H1 (cell line): Measurements from ENCODE around the gene HPS6. TPM values are rescaled to one million over a fixed set of nuclear protein-coding genes. Genes with fewer than 3 reads are reported as not detected.

Experiments used
- CTCF ChIA-PET: fragments of 300-600 bp; sonication (Branson Sonifier 250); formaldehyde crosslinking; loops from one replicate; lab custom pipeline; 2021; ENCODE audit not compliant: partially characterized antibody; lab: Charles Lee
- POLR2A ChIA-PET: fragments of 300-600 bp; sonication (Branson Sonifier 250); formaldehyde crosslinking; loops from one replicate; lab custom pipeline; 2021; ENCODE audit warnings: inconsistent platforms; ENCODE audit not compliant: partially characterized antibody; lab: Charles Lee
- DNase-seq, 2 experiments: peaks; one replicate each; pipeline versions ENCODE4 v3.0.0 to v3.0.0-alpha.2; 2010 to 2022; ENCODE audit warnings: low spot score in 2 of 2, low read depth in 1 of 2, mixed read lengths in 1 of 2
- FAIRE-seq: peaks from 2 replicates; lab custom pipeline; 2011; peaks lifted over from hg19 to GRCh38; lab: Jason Lieb, UNC
- H2AFZ ChIP-seq: 2 replicates; pipeline ENCODE4 v1.8.1; 2012; ENCODE audit warnings: low read length, inconsistent platforms
- H2AK5ac ChIP-seq: 2 replicates; pipeline ENCODE4 v1.6.1; 2013; ENCODE audit warnings: low read depth, low read length
- H2BK120ac ChIP-seq: replicated peaks from 2 replicates; pipeline ENCODE3; 2013; ENCODE audit warnings: low read depth, low read length, inconsistent platforms
- H2BK12ac ChIP-seq: 2 replicates; pipeline ENCODE4 v1.6.1; 2013; ENCODE audit warnings: low read depth, low read length
- H2BK15ac ChIP-seq: 2 replicates; pipeline ENCODE4 v1.6.1; 2013; ENCODE audit warnings: low read length
- H2BK20ac ChIP-seq: 2 replicates; pipeline ENCODE4 v1.6.1; 2013; ENCODE audit warnings: low read length
- H2BK5ac ChIP-seq: 2 replicates; pipeline ENCODE4 v1.6.1; 2013; ENCODE audit warnings: low read depth, low read length
- H3K14ac ChIP-seq: 2 replicates; pipeline ENCODE4 v1.6.1; 2013; ENCODE audit warnings: inconsistent platforms; ENCODE audit not compliant: insufficient read length
- H3K18ac ChIP-seq: 2 replicates; pipeline ENCODE4 v1.6.1; 2013; ENCODE audit warnings: low read length; ENCODE audit errors: extremely low read depth
- H3K23ac ChIP-seq: 2 replicates; pipeline ENCODE4 v1.6.1; 2013; ENCODE audit warnings: inconsistent platforms; ENCODE audit not compliant: insufficient read length
- H3K23me2 ChIP-seq: 2 replicates; pipeline ENCODE4 v1.6.1; 2013; ENCODE audit warnings: low read depth, low read length
- H3K27ac ChIP-seq: 2 replicates; pipeline ENCODE4 v1.6.1; 2011; ENCODE audit warnings: low read depth, low read length, inconsistent platforms
- H3K27me3 ChIP-seq, 4 experiments: replicated peaks in 1 of 4; 1 replicate in 1 of 4; 2 replicates in 3 of 4; pipeline versions ENCODE4 v1.6.1 to v1.8.1; 2011 to 2013; ENCODE audit warnings: low read length in 3 of 4, mild to moderate bottlenecking in 3 of 4, inconsistent platforms in 2 of 4, mixed read lengths in 2 of 4, moderate library complexity in 1 of 4; ENCODE audit not compliant: control insufficient read depth in 3 of 4, insufficient read depth in 3 of 4; ENCODE audit errors: extremely low read depth in 1 of 4
- H3K36me3 ChIP-seq, 4 experiments: 2 replicates each; pipeline versions ENCODE4 v1.6.1 to v1.8.1; 2011 to 2013; ENCODE audit warnings: mild to moderate bottlenecking in 4 of 4, low read length in 3 of 4, moderate library complexity in 2 of 4, control low read depth in 1 of 4, inconsistent platforms in 1 of 4; ENCODE audit not compliant: insufficient read depth in 4 of 4, control insufficient read depth in 2 of 4
- H3K4ac ChIP-seq: replicated peaks from 2 replicates; pipeline ENCODE3; 2013; ENCODE audit warnings: low read length, low read depth, mixed read lengths, inconsistent platforms; ENCODE audit not compliant: insufficient read length
- H3K4me1 ChIP-seq, 4 experiments: replicated peaks in 1 of 4; 1 replicate in 1 of 4; 2 replicates in 3 of 4; pipeline versions ENCODE4 v1.6.1 to v1.8.1; 2011 to 2013; ENCODE audit warnings: low read length in 3 of 4, inconsistent platforms in 2 of 4, mixed read lengths in 1 of 4; ENCODE audit not compliant: insufficient read depth in 4 of 4, control insufficient read depth in 3 of 4
- H3K4me2 ChIP-seq, 2 experiments: 2 replicates each; pipeline versions ENCODE4 v1.6.1 to v1.8.1; 2011 to 2013; ENCODE audit warnings: low read depth in 2 of 2, low read length in 2 of 2, control low read depth in 1 of 2, inconsistent platforms in 1 of 2, mild to moderate bottlenecking in 1 of 2; ENCODE audit not compliant: insufficient read depth in 1 of 2
- H3K4me3 ChIP-seq, 4 experiments: fragments of 200-600, 300-600 bp in 1 of 4; sonication (generic), shearing (Covaris generic), sonication (Bioruptor Twin) in 1 of 4; 2 replicates each; pipeline versions ENCODE4 v1.5.1 to v1.8.1; 2011 to 2016; ENCODE audit warnings: low read length in 4 of 4, low read depth in 3 of 4, control low read depth in 2 of 4, inconsistent platforms in 2 of 4, mild to moderate bottlenecking in 2 of 4, mixed read lengths in 1 of 4, moderate library complexity in 1 of 4; ENCODE audit not compliant: insufficient read depth in 2 of 4; ENCODE audit errors: extremely low read depth in 1 of 4
- H3K56ac ChIP-seq: replicated peaks from 2 replicates; pipeline ENCODE3; 2013; ENCODE audit warnings: low read depth, mild to moderate bottlenecking, mixed read lengths, low read length, inconsistent platforms; ENCODE audit not compliant: insufficient read length
- H3K79me1 ChIP-seq: 2 replicates; pipeline ENCODE4 v1.6.1; 2013; ENCODE audit warnings: low read depth, low read length, control low read depth
- H3K79me2 ChIP-seq, 2 experiments: 2 replicates each; pipeline versions ENCODE4 v1.6.1 to v1.8.1; 2012 to 2013; ENCODE audit warnings: low read length in 2 of 2, mild to moderate bottlenecking in 2 of 2, inconsistent platforms in 1 of 2; ENCODE audit not compliant: insufficient read depth in 2 of 2, control insufficient read depth in 1 of 2
- H3K9ac ChIP-seq, 4 experiments: replicated peaks in 1 of 4; 1 replicate in 1 of 4; 2 replicates in 3 of 4; pipeline versions ENCODE4 v1.6.1 to v1.8.1; 2011 to 2013; ENCODE audit warnings: low read depth in 3 of 4, low read length in 3 of 4, control low read depth in 2 of 4, mild to moderate bottlenecking in 2 of 4, moderate library complexity in 2 of 4, inconsistent platforms in 1 of 4; ENCODE audit errors: extremely low read depth in 1 of 4
- H3K9me3 ChIP-seq, 2 experiments: 2 replicates each; pipeline versions ENCODE4 v1.6.1 to v1.8.1; 2012 to 2013; ENCODE audit warnings: mild to moderate bottlenecking in 2 of 2, moderate library complexity in 2 of 2, control low read depth in 1 of 2, inconsistent platforms in 1 of 2, low read depth in 1 of 2, low read length in 1 of 2, mixed read lengths in 1 of 2; ENCODE audit not compliant: insufficient read depth in 2 of 2
- H4K20me1 ChIP-seq, 2 experiments: replicated peaks in 1 of 2; 2 replicates each; pipeline versions ENCODE3 to v1.8.1; 2011 to 2013; ENCODE audit warnings: inconsistent platforms in 2 of 2, low read length in 2 of 2, mild to moderate bottlenecking in 1 of 2; ENCODE audit not compliant: insufficient read depth in 2 of 2, control insufficient read depth in 1 of 2
- H4K5ac ChIP-seq: 2 replicates; pipeline ENCODE4 v1.6.1; 2013; ENCODE audit warnings: low read length, low read depth, mixed read lengths, inconsistent platforms; ENCODE audit not compliant: insufficient read length
- H4K8ac ChIP-seq: 2 replicates; pipeline ENCODE4 v1.8.0; 2013; ENCODE audit warnings: mild to moderate bottlenecking, moderate library complexity, low read length, inconsistent platforms; ENCODE audit not compliant: insufficient read depth; ENCODE audit errors: extremely low read depth
- H4K91ac ChIP-seq: replicated peaks from 2 replicates; pipeline ENCODE3; 2013; ENCODE audit warnings: low read length, mixed read lengths, inconsistent platforms; ENCODE audit not compliant: insufficient read length
- BACH1 ChIP-seq: IDR thresholded peaks from 2 replicates; pipeline ENCODE4 v1.6.1; 2012; ENCODE audit warnings: low read length, improper control_type of control experiment
- BCL11A ChIP-seq, 2 experiments: IDR thresholded peaks; one replicate each; pipeline ENCODE4 v1.6.1; 2011; ENCODE audit warnings: low read depth in 2 of 2, low read length in 2 of 2, mild to moderate bottlenecking in 2 of 2
- BRCA1 ChIP-seq: IDR thresholded peaks from 2 replicates; pipeline ENCODE4 v1.6.1; 2012; ENCODE audit warnings: low read depth, low read length, improper control_type of control experiment
- CHD1 ChIP-seq: IDR thresholded peaks from 2 replicates; pipeline ENCODE4 v1.6.1; 2012; ENCODE audit warnings: low read depth, low read length, improper control_type of control experiment
- HDAC6 ChIP-seq: IDR thresholded peaks from one replicate; pipeline ENCODE4 v1.7.1; 2012; ENCODE audit warnings: low read depth, mild to moderate bottlenecking, inconsistent platforms, low read length, moderate library complexity
- KDM1A ChIP-seq: fragments of 200-600, 300-600 bp; sonication (generic); IDR thresholded peaks from 2 replicates; pipeline ENCODE4 v1.7.1; 2016; ENCODE audit warnings: mild to moderate bottlenecking, low read length, borderline replicate concordance
- RXRA ChIP-seq: IDR thresholded peaks from 2 replicates; pipeline ENCODE4 v1.6.1; 2011; ENCODE audit warnings: low read depth, mild to moderate bottlenecking, low read length, moderate library complexity; ENCODE audit not compliant: insufficient read depth
- SAP30 ChIP-seq: fragments of 300-600 bp; sonication (generic); IDR thresholded peaks from 2 replicates; pipeline ENCODE4 v1.7.1; 2012; ENCODE audit warnings: low read length, moderate library complexity, mild to moderate bottlenecking, inconsistent platforms; ENCODE audit not compliant: insufficient read depth, insufficient replicate concordance
- SP2 ChIP-seq: IDR thresholded peaks from 2 replicates; pipeline ENCODE4 v1.6.1; 2012; ENCODE audit warnings: mild to moderate bottlenecking, low read length, inconsistent platforms
- TAF7 ChIP-seq: optimal IDR thresholded peaks from 2 replicates; pipeline ENCODE3; 2011; ENCODE audit warnings: low read depth, mild to moderate bottlenecking, inconsistent platforms, low read length, moderate library complexity, borderline replicate concordance
- ZNF274 ChIP-seq: IDR thresholded peaks from 2 replicates; pipeline ENCODE4 v1.7.0; 2012; ENCODE audit warnings: low read length, borderline replicate concordance; ENCODE audit errors: extremely low read depth
- WGBS, 2 experiments: shearing (Covaris generic) in 1 of 2; methylation state at CpG; one replicate each; pipeline versions ENCODE4 v1.1.6 to v1.1.7; 2013 to 2015; ENCODE audit warnings: low lambda C conversion rate in 2 of 2, mixed read lengths in 2 of 2, inconsistent platforms in 1 of 2, low coverage in 1 of 2, missing lambda C conversion rate in 1 of 2; ENCODE audit not compliant: insufficient replicate concordance in 2 of 2, insufficient coverage in 1 of 2, insufficient read length in 1 of 2; ENCODE audit errors: extremely low coverage in 1 of 2, missing lambda C conversion rate in 1 of 2; 5-methylcytosine and 5-hydroxymethylcytosine counted together
- polyA plus RNA-seq, 7 experiments: library from polyadenylated mRNA; depleted of rRNA in 3 of 7; stranded (reverse) in 5 of 7; unstranded in 2 of 7; fragments of >200 nt in 5 of 7; fragments of 200-250 nt in 2 of 7; gene quantifications; 1 replicate in 5 of 7; 2 replicates in 1 of 7; 4 replicates in 1 of 7; pipeline versions ENCODE4 v1.2.1 to v1.2.3, GENCODE V29; 2011 to 2013; ENCODE audit warnings: missing spikeins in 2 of 7, mixed read lengths in 2 of 7
- total RNA-seq: library from RNA; stranded (reverse); fragmentation: NEBNext Ultra II Directional; extraction: Animal tissue kit (Norgen Biotek cat#: 25700); gene quantifications from 2 replicates; pipeline ENCODE4 v1.2.1, GENCODE V29; 2021

The HPS6 gene
- total and polyA plus RNA-seq, 2 of the 8 experiments (the other 6 are each of a cell fraction or from before 2014, with no cell fraction given), result 10.2 to 17.7 TPM

DNA sequence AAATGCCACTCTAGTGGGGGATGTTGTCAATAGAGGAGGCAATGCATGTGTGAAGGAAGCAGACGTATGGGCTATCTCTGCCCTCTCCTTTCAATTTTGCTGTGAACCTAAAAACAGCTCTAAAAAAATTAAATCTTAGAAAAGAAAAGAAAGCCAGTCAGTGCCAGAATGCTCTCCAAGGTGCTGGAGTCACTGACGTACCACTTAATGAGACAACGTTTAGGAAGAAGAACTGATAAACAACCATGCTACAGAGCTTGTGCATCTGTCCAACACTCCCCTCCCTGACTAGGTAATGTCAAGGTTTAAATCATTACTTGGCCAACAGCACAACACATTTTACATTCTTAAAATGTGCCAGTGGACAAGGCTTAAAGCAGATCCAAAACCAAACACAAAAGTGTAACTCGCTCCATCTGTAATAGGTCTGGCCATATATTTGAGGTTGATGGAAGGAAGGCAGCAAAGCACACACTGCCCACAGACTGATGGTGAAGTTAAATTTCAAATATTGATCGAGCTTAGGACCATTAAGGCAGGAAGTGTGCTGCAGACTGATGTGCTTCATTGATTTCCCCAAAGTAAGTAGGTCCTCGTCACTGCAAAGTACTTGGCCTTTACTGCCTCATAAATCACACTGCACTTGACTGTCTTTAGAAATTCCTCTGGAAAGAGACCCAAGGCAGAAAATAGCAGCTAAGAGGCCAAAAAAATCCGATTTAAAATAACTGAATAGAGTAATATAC lies 24.7 kb upstream of the HPS6 start:
- Histone ChIP-seq H3K79me1 (peaks cover 2% of the 10 kb centered on the region; the same call in 1 of the 2 replicates), H3K4me3 (no peak overlapping the region), H3K9ac (no peak overlapping the region), H4K8ac (no peak overlapping the region), H2AK5ac (no peak overlapping the region), H3K9me3 (peaks cover 0 to 4% of the 10 kb centered on the region in 2 experiments; a peak in 1 of 4 replicates), H3K4me2 (no peak overlapping the region), H2BK15ac (no peak overlapping the region), H4K91ac (no peak overlapping the region), H3K4ac (no peak overlapping the region), H4K20me1 (peaks cover 0 to 4% of the 10 kb centered on the region in 2 experiments), H3K56ac (no peak overlapping the region), H3K27me3 (no peaks in the 10 kb centered on the region), H3K14ac (no peak overlapping the region), H4K5ac (no peak overlapping the region), H2BK20ac (no peak overlapping the region), H2BK5ac (no peak overlapping the region), H2BK120ac (no peak overlapping the region), H2AFZ (no peak overlapping the region), H3K18ac (no peak overlapping the region), H3K23me2 (no peaks in the 10 kb centered on the region), H3K27ac (no peak overlapping the region), H3K23ac (no peak overlapping the region), H2BK12ac (no peak overlapping the region), H3K36me3 (peaks cover 0 to 9% (median 4%) of the 10 kb centered on the region in 4 experiments; a peak in 3 of 8 replicates), H3K4me1 (no peaks in the 10 kb centered on the region), H3K79me2 (peaks cover 0 to 30% of the 10 kb centered on the region in 2 experiments; a peak in 2 of 4 replicates)
- no peak for DNase-seq
- no peak for FAIRE-seq
- WGBS, 2 experiments, result 88% methylated on average over 7 of the region's 7 CpGs; no CpG with 5 or more reads in 1 of the 2 experiments
- ChIA-PET CTCF (interaction anchor here (0.6 to 2.4 kb wide), 5 partner anchors 20 to 260 kb away, joined by 3 to 7 read pairs (median 3); no protein-coding TSS in a partner anchor), POLR2A (no interaction called here)
- no peak for TF ChIP-seq TAF7
- no peak for TF ChIP-seq BACH1
- TF ChIP-seq CHD1, result no peak
- TF ChIP-seq KDM1A, result no peak
- no peak for TF ChIP-seq BCL11A (IDR thresholded peaks at IDR 0.05; ENCODE audit: low read depth in 2 of 2, low read length in 2 of 2)
- TF ChIP-seq BRCA1, result no peak
- no peak for TF ChIP-seq SP2
- no peak for TF ChIP-seq RXRA
- no peak for TF ChIP-seq ZNF274
- no peak for TF ChIP-seq SAP30
- no peak for TF ChIP-seq HDAC6
